Epithelial cell of prostate (primary cell): ENCODE results near the gene NFIA.

Experiments used
- DNase-seq: peaks from one replicate; pipeline ENCODE4 v3.0.0-alpha.2; 2011; ENCODE audit warnings: low read depth, low spot score
- H3K27ac ChIP-seq: fragments of 450-650 bp; 2 replicates; pipeline ENCODE4 v1.5.1; 2017; ENCODE audit warnings: mild to moderate bottlenecking

Gene NFIA

DNA sequence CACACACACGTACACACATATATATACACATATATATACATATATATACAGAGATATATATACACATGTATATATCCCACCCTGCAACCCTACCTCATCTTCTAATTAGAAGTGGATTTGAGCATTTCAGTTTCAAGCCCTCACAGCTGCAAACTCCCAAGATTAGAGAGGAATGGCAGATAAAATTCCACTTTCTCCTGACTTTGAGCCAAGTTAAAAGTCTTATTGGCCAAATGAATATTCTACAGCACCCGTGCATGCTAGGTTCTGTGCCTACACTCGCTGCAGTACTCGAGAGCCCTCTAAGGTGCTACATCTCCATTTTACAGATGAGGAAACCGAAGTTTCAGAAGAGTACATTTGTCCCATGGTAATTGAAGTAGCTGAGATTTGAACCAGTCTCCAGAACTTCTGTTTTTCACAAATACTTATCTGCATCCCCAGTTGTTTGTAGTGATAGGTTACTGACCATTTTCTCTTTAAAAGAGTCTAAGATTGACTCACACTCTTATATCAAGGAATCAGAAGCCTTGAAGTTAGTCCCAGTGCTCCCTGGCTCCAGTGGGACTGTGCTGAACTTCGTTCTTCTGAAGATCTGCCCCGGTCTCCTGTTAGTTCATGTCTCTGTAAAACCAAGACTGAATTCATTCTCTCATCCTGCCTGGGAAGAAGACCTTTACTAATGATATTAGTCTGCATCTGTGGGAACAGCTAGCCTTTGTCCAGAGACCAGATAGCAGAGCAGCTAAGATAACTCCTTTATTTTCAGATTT, 350.4 kb downstream of the NFIA start:
- H3K27ac ChIP-seq, result no peak overlapping the region
- no peak for DNase-seq

GRCh38 chr1:61433646-61434045, 351.3 kb downstream of the NFIA start:
- DNase-seq, result no peak
- peak overlapping the region; percentile 33 for H3K27ac ChIP-seq

GRCh38 chr1:61434276-61434675, 351.9 kb downstream of the NFIA start:
- peak; percentile 84 for DNase-seq
- H3K27ac ChIP-seq, result peak overlapping the region; percentile 33

GRCh38 chr1:61435226-61435625, 352.9 kb downstream of the NFIA start:
- no peak for DNase-seq
- H3K27ac ChIP-seq, result peak overlapping the region; percentile 33

DNA sequence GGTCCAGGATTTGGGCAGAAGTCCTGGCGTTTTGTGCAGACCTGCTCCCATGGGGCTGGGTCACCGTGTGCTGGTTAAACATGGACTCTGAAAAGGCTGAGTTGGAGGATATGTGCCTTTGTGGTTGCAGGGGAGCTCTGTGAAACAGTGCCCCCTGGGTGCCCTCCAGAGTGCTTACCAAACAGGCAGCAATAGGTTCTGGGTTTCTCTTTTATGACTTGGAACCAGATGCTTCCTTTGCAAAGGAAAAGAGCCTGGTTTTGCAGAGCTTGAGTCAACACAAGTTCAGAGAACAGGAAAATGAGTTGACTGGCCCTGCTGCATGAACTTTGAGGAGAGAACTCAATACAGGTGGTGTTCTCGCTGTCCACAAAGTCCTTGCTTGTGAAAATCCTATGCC, 353.7 kb downstream of the NFIA start:
- no peak overlapping the region for H3K27ac ChIP-seq
- DNase-seq, result no peak

- H3K27ac ChIP-seq, result no peak overlapping the region
- no peak for DNase-seq
Measured at GRCh38 chr1:61436491-61437120, 354.2 kb downstream of the NFIA start.

GRCh38 chr1:61439234-61439633, 356.9 kb downstream of the NFIA start:
- no peak for DNase-seq
- no peak overlapping the region for H3K27ac ChIP-seq

DNA sequence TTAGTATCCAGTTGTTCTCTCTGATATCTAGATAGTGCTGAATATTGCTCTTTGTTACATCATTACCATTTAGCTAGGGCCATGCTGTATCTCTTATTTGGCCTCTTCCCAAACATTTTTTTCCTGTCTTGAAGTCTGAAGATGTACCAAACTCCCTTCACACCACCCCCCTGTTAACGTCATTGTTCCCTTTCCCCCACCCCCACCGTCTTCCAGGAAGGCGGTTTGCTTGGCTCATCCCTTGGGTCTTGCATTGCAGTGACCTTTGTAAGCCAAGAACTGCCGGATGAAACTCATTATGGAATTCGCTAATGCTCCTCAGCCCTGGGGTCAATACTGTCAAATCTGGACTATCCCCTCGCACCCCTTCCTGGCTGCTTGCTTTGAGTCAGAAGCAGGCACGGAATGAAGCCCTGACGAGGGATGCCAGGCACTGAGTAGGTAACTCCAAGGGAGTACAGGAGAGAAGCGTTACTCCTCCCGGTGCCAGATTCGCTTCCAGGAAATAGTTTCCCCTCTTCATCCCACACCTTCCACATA, 359.4 kb downstream of the NFIA start:
- no peak overlapping the region for H3K27ac ChIP-seq
- no peak for DNase-seq

DNA sequence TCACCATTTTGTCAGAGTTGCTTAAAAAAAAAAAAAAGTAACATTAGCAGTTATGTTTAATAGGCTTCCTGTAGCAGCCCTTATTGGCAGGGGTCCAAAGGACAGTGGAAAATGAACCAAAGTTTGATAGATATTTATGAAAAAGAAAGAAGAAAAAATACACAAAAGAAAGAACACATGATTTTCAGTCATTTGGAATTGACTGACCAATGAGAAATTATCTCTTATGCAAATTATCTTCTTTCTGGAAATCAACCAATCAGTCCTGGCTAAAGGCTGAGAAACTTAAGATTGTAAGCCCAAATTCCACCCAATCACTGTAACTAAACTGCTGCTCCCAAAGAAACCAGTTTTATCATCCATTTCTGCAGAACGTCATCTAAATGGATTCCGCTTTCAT, 360.2 kb downstream of the NFIA start:
- DNase-seq, result no peak
- no peak overlapping the region for H3K27ac ChIP-seq

DNA sequence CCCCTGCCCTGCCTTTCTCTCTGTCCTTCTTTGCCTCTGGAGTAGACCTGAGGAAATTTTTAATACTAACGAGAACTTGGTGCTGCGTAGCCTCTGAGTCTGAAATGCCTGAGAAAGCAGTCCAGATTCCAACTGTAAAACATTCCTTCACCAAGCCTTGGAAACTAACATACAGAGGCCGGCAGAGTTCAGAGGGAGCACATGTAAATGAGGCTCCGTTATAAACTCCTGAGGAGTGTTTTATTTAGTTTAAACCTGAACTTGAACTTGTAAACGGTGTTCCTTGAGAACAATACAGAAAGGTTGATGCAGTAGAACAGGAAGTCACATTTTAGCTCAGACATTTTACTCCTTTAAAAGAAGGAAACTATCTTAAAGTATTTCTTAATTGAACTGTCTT, 361.9 kb downstream of the NFIA start:
- no peak overlapping the region for H3K27ac ChIP-seq
- no peak for DNase-seq

GRCh38 chr1:61445269-61445825, 363.0 kb downstream of the NFIA start:
- peak overlapping the region; percentile 15 for H3K27ac ChIP-seq
- DNase-seq, result peak; percentile 46

GRCh38 chr1:61446531-61446991, 364.2 kb downstream of the NFIA start:
- DNase-seq, result no peak
- H3K27ac ChIP-seq, result no peak overlapping the region

GRCh38 chr1:61447106-61447967, 365.0 kb downstream of the NFIA start:
- DNase-seq, result no peak
- no peak overlapping the region for H3K27ac ChIP-seq

GRCh38 chr1:61447968-61448430, 365.6 kb downstream of the NFIA start:
- no peak overlapping the region for H3K27ac ChIP-seq
- DNase-seq, result no peak

GRCh38 chr1:61448914-61449313, 366.6 kb downstream of the NFIA start:
- DNase-seq, result peak; percentile 78
- peak overlapping the region; percentile 51 for H3K27ac ChIP-seq

- H3K27ac ChIP-seq, result peak overlapping the region; percentile 51
- DNase-seq, result no peak
Measured at GRCh38 chr1:61449410-61449809, 367.0 kb downstream of the NFIA start.

DNA sequence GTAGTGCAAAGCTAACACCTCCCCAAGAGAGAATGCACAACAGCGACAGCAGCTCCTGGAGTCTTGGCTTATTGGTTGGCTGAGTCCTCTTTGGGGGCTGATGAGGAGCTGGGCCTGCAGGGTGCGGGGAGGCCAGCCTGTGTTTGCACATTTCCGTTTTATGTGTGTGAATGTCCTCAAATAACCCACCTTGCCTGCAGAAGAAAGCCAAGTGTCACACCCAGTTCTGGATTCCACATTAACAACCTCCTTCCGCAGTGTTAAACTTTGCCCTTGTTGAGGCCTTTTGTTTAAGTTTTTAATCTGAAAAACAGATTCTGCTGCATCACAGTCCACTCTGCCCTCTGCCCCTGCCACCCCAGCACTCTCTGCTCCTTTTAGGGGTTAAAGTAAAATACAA, 368.1 kb downstream of the NFIA start:
- peak overlapping the region; percentile 51 for H3K27ac ChIP-seq
- DNase-seq, result no peak

- peak overlapping the region; percentile 51 for H3K27ac ChIP-seq
- no peak for DNase-seq
Measured at GRCh38 chr1:61450872-61451571, 368.7 kb downstream of the NFIA start.

DNA sequence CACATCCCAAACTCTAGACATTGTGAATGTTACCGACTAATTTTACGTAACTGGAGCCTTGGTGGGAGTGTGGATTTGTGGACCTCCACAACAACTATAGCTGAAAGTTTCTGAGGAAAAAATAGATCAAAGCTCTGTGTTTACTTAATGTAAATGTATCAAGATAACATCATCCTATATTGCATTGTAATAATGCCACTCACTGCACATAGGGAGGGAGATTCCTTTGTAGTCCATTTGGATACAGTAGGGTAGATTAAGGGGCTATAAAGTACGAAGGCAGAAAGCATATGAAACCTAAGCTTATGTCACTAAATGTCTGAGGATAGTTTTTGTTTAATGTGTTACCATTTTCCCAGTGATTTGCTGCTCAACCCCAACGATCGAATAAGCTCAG, 369.2 kb downstream of the NFIA start:
- H3K27ac ChIP-seq, result no peak overlapping the region
- DNase-seq, result no peak
